ENCODE results near the gene DYRK4.

DNA sequence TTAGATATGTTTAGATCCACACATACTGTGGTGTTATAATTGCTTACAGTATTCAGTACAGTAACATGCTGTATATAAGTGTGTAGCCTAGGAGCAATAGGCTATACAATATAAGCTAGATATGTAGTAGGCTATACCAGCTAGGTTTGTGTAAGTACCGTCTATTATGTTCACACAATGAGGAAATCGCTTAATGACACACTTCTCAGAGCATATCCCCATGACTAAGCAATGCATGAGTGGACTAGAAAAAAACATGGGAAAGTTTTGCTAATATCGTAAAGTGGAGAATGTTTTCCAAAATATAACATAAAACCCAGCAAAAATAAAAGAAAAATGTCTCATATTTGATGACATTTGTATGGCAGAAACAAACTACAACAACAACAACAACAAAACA is 59.5 kb downstream of the DYRK4 start:
- TF ChIP-seq, protein P1, sequence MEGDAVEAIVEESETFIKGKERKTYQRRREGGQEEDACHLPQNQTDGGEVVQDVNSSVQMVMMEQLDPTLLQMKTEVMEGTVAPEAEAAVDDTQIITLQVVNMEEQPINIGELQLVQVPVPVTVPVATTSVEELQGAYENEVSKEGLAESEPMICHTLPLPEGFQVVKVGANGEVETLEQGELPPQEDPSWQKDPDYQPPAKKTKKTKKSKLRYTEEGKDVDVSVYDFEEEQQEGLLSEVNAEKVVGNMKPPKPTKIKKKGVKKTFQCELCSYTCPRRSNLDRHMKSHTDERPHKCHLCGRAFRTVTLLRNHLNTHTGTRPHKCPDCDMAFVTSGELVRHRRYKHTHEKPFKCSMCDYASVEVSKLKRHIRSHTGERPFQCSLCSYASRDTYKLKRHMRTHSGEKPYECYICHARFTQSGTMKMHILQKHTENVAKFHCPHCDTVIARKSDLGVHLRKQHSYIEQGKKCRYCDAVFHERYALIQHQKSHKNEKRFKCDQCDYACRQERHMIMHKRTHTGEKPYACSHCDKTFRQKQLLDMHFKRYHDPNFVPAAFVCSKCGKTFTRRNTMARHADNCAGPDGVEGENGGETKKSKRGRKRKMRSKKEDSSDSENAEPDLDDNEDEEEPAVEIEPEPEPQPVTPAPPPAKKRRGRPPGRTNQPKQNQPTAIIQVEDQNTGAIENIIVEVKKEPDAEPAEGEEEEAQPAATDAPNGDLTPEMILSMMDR (conservative IDR thresholded peaks at IDR 0.05; ENCODE audit: low read depth, low read length): no peak
- TF ChIP-seq EZH2 (IDR thresholded peaks at IDR 0.05; ENCODE audit: borderline replicate concordance, low read depth, low read length, poor library complexity, severe bottlenecking): no peak
